NCI-H2107 treated with DMSO at 0.1 percent for 48 hours (cell line): ENCODE measurements around the gene DDX10.

Experiments used
- DNase-seq: peaks from one replicate; lab custom pipeline; 2025; ENCODE audit not compliant: unreplicated experiment; lab: John Stamatoyannopoulos, UW

Gene DDX10

GRCh38 chr11:108865406-108865805 lies 200.5 kb downstream of the DDX10 start:
- DNase-seq = no peak

- no peak for DNase-seq
Observed at GRCh38 chr11:108866781-108867180, 201.9 kb downstream of the DDX10 start.

- DNase-seq = no peak
Observed at GRCh38 chr11:108870373-108871020, 205.6 kb downstream of the DDX10 start.

GRCh38 chr11:108871152-108871551 lies 206.3 kb downstream of the DDX10 start:
- peak; percentile 31 for DNase-seq

- no peak for DNase-seq
Observed at GRCh38 chr11:108871867-108872266, 207.0 kb downstream of the DDX10 start.

- no peak for DNase-seq
Observed at GRCh38 chr11:108872781-108873291, 208.0 kb downstream of the DDX10 start.

GRCh38 chr11:108873310-108873709 lies 208.4 kb downstream of the DDX10 start:
- no peak for DNase-seq

GRCh38 chr11:108873941-108874340 lies 209.1 kb downstream of the DDX10 start:
- no peak for DNase-seq

GRCh38 chr11:108875134-108875533 lies 210.3 kb downstream of the DDX10 start:
- no peak for DNase-seq

GRCh38 chr11:108877178-108877577 lies 212.3 kb downstream of the DDX10 start:
- DNase-seq = no peak

- no peak for DNase-seq
Observed at GRCh38 chr11:108880510-108880909, 215.6 kb downstream of the DDX10 start.

- DNase-seq = no peak
Observed at GRCh38 chr11:108881131-108881530, 216.3 kb downstream of the DDX10 start.

GRCh38 chr11:108882211-108882831 lies 217.5 kb downstream of the DDX10 start:
- DNase-seq = no peak

GRCh38 chr11:108886005-108886659 lies 221.3 kb downstream of the DDX10 start:
- no peak for DNase-seq

GRCh38 chr11:108886660-108887009 lies 221.8 kb downstream of the DDX10 start:
- no peak for DNase-seq

GRCh38 chr11:108887436-108888238 lies 222.8 kb downstream of the DDX10 start:
- DNase-seq = no peak

GRCh38 chr11:108890482-108891105 lies 225.7 kb downstream of the DDX10 start:
- peak; percentile 86 for DNase-seq

GRCh38 chr11:108891143-108891542 lies 226.3 kb downstream of the DDX10 start:
- DNase-seq = peak; percentile 36

GRCh38 chr11:108891909-108892511 lies 227.1 kb downstream of the DDX10 start:
- peak; percentile 89 for DNase-seq
